Liver (tissue), 9 donors: ENCODE measurements around the gene KSR2. TPM values are rescaled to one million over a fixed set of nuclear protein-coding genes. Genes with fewer than 3 reads are reported as not detected.

ENCODE experiments used
- DNase-seq: peaks from one replicate; pipeline ENCODE4 v3.0.0-alpha.2; 2017; ENCODE audit warnings: low spot score
- H3K27ac ChIP-seq, 2 donors: one replicate each; pipeline ENCODE4 v1.7.0; 2013; ENCODE audit warnings: inconsistent platforms in 2 of 2, low read length in 2 of 2, control low read depth in 1 of 2, low read depth in 1 of 2, mild to moderate bottlenecking in 1 of 2
- H3K27me3 ChIP-seq, 4 donors: one replicate each; pipeline versions ENCODE4 v1.6.1 to v1.7.0; 2013; ENCODE audit warnings: low read length in 3 of 4, inconsistent platforms in 1 of 4, mild to moderate bottlenecking in 1 of 4, moderate library complexity in 1 of 4; ENCODE audit not compliant: control insufficient read depth in 4 of 4, insufficient read depth in 4 of 4
- H3K36me3 ChIP-seq, 4 donors: one replicate each; pipeline versions ENCODE4 v1.6.1 to v1.7.0; 2013; ENCODE audit warnings: low read length in 3 of 4, mild to moderate bottlenecking in 3 of 4, low read depth in 1 of 4, moderate library complexity in 1 of 4; ENCODE audit not compliant: control insufficient read depth in 4 of 4, insufficient read depth in 3 of 4
- H3K4me1 ChIP-seq, 4 donors: one replicate each; pipeline versions ENCODE4 v1.6.1 to v1.7.0; 2013; ENCODE audit warnings: low read length in 3 of 4, mild to moderate bottlenecking in 3 of 4, moderate library complexity in 1 of 4; ENCODE audit not compliant: control insufficient read depth in 4 of 4, insufficient read depth in 4 of 4
- H3K4me3 ChIP-seq, 3 donors: one replicate each; pipeline versions ENCODE4 v1.6.1 to v1.7.0; 2013; ENCODE audit warnings: low read length in 3 of 3, control low read depth in 1 of 3, low read depth in 1 of 3, mild to moderate bottlenecking in 1 of 3
- H3K9ac ChIP-seq, 2 donors: one replicate each; pipeline ENCODE4 v1.7.0; 2013; ENCODE audit warnings: low read length in 2 of 2, mild to moderate bottlenecking in 2 of 2, moderate library complexity in 2 of 2, control low read depth in 1 of 2, low read depth in 1 of 2
- H3K9me3 ChIP-seq, 4 donors: one replicate each; pipeline versions ENCODE4 v1.6.1 to v1.7.0; 2013; ENCODE audit warnings: low read length in 3 of 4; ENCODE audit not compliant: control insufficient read depth in 4 of 4
- EGR1 ChIP-seq, 2 donors: IDR thresholded peaks; 2 replicates each; pipeline ENCODE4 v1.6.1; 2016 to 2018; ENCODE audit warnings: antibody characterized with exemption in 2 of 2, low read depth in 2 of 2
- FOXA1 ChIP-seq: IDR thresholded peaks from 2 replicates; pipeline ENCODE4 v1.6.1; 2016; ENCODE audit warnings: antibody characterized with exemption
- FOXA2 ChIP-seq: IDR thresholded peaks from 2 replicates; pipeline ENCODE4 v1.6.1; 2016; ENCODE audit warnings: antibody characterized with exemption
- GABPA ChIP-seq, 2 donors: IDR thresholded peaks in 1 of 2; conservative IDR thresholded peaks in 1 of 2; 2 replicates each; pipeline ENCODE4 v1.6.1; 2016; ENCODE audit warnings: antibody characterized with exemption in 2 of 2, mild to moderate bottlenecking in 1 of 2, moderate library complexity in 1 of 2
- HNF4A ChIP-seq, 2 donors: conservative IDR thresholded peaks; 2 replicates each; pipeline ENCODE4 v1.6.1; 2016; ENCODE audit warnings: antibody characterized with exemption in 2 of 2, mild to moderate bottlenecking in 2 of 2
- HNF4G ChIP-seq: IDR thresholded peaks from 2 replicates; pipeline ENCODE4 v1.6.1; 2016; ENCODE audit warnings: antibody characterized with exemption
- RAD21 ChIP-seq, 2 donors: IDR thresholded peaks; 2 replicates each; pipeline ENCODE4 v1.6.1; 2016; ENCODE audit warnings: antibody characterized with exemption in 2 of 2, mild to moderate bottlenecking in 2 of 2
- RXRA ChIP-seq, 2 donors: IDR thresholded peaks; 2 replicates each; pipeline ENCODE4 v1.6.1; 2017 to 2018; ENCODE audit warnings: antibody characterized with exemption in 2 of 2, mild to moderate bottlenecking in 1 of 2
- SP1 ChIP-seq: IDR thresholded peaks from 2 replicates; pipeline ENCODE4 v1.6.1; 2018; ENCODE audit warnings: antibody characterized with exemption, mild to moderate bottlenecking
- TAF1 ChIP-seq: conservative IDR thresholded peaks from 2 replicates; pipeline ENCODE4 v1.6.1; 2016; ENCODE audit warnings: antibody characterized with exemption, mild to moderate bottlenecking
- YY1 ChIP-seq: IDR thresholded peaks from 2 replicates; pipeline ENCODE4 v1.6.1; 2016; ENCODE audit warnings: antibody characterized with exemption, mild to moderate bottlenecking
- ZBTB33 ChIP-seq: IDR thresholded peaks from 2 replicates; pipeline ENCODE4 v1.6.1; 2016; ENCODE audit warnings: antibody characterized with exemption
- WGBS: extraction: QIAGEN DNeasy Blood & Tissue Kit; methylation state at CpG from one replicate; pipeline ENCODE4 v1.1.7; 2013; 5-methylcytosine and 5-hydroxymethylcytosine counted together
- polyA plus RNA-seq, 2 donors: library from polyadenylated mRNA; stranded (reverse) in 1 of 2; unstranded in 1 of 2; fragments of 200-250 nt in 1 of 2; fragments of >200 nt in 1 of 2; fragmentation: Nextera tagmentation in 1 of 2; extraction: Ambion mirVana in 1 of 2; gene quantifications; one replicate each; pipeline versions ENCODE4 v1.2.1 to v1.2.3, GENCODE V29; 2013 to 2015
- total RNA-seq, 2 donors: library from RNA; depleted of rRNA; stranded (reverse); fragments of >200 nt; gene quantifications; one replicate each; pipeline ENCODE4 v1.2.3, GENCODE V29; 2014
- TF ChIP-seq, protein P1 (sequence below): IDR thresholded peaks from 2 replicates; pipeline ENCODE4 v1.6.1; 2016; ENCODE audit warnings: antibody characterized with exemption, mild to moderate bottlenecking
- TF ChIP-seq, protein P2 (sequence below): IDR thresholded peaks from 2 replicates; pipeline ENCODE4 v1.6.1; 2016; ENCODE audit warnings: antibody characterized with exemption
- TF ChIP-seq, protein P3 (sequence below): fragments of 150-350 bp; IDR thresholded peaks from 2 replicates; pipeline ENCODE4 v1.5.1; 2017; ENCODE audit warnings: improper control_type of control experiment, low read depth, low read length; ENCODE audit not compliant: missing input control
- donor health status: healthy.
- donor health status: healthy.
- donor health status: healthy.
- donor health status: healthy.
- donor health status: healthy.

KSR2 gene
- total and polyA plus RNA-seq, 4 donors: under 0.01 to 0.02 (median under 0.01) TPM; not detected in 1

GRCh38 chr12:117844114-117844830, 124.5 kb downstream of the KSR2 start:
- Histone ChIP-seq H3K9ac (no peak overlapping the region), H3K27me3 (peaks cover 0 to 6% (median 2%) of the 10 kb centered on the region in 4 donors), H3K36me3 (no peaks in the 10 kb centered on the region), H3K9me3 (peaks cover 0 to 6% (median 2%) of the 10 kb centered on the region in 4 donors), H3K4me1 (no peaks in the 10 kb centered on the region), H3K4me3 (no peak overlapping the region), H3K27ac (no peak overlapping the region)
- 90% methylated on average over 1 of the region's 1 CpG for WGBS
- TF ChIP-seq FOXA1 (no peak), YY1 (no peak), HNF4A (conservative IDR thresholded peaks at IDR 0.05) (no peak), TAF1 (no peak), ZBTB33 (no peak), RXRA (IDR thresholded peaks at IDR 0.05) (no peak), RAD21 (IDR thresholded peaks at IDR 0.05) (no peak), EGR1 (IDR thresholded peaks at IDR 0.05; ENCODE audit: low read depth in 2 of 2) (no peak), HNF4G (no peak), GABPA (IDR thresholded peaks at IDR 0.05 in 1 of 2, conservative IDR thresholded peaks at IDR 0.05 in 1 of 2) (no peak), FOXA2 (no peak)
- TF ChIP-seq, protein P1, sequence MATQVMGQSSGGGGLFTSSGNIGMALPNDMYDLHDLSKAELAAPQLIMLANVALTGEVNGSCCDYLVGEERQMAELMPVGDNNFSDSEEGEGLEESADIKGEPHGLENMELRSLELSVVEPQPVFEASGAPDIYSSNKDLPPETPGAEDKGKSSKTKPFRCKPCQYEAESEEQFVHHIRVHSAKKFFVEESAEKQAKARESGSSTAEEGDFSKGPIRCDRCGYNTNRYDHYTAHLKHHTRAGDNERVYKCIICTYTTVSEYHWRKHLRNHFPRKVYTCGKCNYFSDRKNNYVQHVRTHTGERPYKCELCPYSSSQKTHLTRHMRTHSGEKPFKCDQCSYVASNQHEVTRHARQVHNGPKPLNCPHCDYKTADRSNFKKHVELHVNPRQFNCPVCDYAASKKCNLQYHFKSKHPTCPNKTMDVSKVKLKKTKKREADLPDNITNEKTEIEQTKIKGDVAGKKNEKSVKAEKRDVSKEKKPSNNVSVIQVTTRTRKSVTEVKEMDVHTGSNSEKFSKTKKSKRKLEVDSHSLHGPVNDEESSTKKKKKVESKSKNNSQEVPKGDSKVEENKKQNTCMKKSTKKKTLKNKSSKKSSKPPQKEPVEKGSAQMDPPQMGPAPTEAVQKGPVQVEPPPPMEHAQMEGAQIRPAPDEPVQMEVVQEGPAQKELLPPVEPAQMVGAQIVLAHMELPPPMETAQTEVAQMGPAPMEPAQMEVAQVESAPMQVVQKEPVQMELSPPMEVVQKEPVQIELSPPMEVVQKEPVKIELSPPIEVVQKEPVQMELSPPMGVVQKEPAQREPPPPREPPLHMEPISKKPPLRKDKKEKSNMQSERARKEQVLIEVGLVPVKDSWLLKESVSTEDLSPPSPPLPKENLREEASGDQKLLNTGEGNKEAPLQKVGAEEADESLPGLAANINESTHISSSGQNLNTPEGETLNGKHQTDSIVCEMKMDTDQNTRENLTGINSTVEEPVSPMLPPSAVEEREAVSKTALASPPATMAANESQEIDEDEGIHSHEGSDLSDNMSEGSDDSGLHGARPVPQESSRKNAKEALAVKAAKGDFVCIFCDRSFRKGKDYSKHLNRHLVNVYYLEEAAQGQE: no peak
- TF ChIP-seq, protein P2, sequence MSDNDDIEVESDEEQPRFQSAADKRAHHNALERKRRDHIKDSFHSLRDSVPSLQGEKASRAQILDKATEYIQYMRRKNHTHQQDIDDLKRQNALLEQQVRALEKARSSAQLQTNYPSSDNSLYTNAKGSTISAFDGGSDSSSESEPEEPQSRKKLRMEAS: no peak
- DNase-seq: no peak

- peaks cover 0 to 11% (median 2%) of the 10 kb centered on the region in 4 donors for H3K27me3 ChIP-seq
- peaks cover 0 to 6% (median 2%) of the 10 kb centered on the region in 4 donors for H3K9me3 ChIP-seq
- H3K4me3 ChIP-seq: no peak overlapping the region
- H3K4me1 ChIP-seq: no peaks in the 10 kb centered on the region
- no peak overlapping the region for H3K9ac ChIP-seq
- TF ChIP-seq SP1: no peak
- TF ChIP-seq, protein P1: no peak
- TF ChIP-seq, protein P3, sequence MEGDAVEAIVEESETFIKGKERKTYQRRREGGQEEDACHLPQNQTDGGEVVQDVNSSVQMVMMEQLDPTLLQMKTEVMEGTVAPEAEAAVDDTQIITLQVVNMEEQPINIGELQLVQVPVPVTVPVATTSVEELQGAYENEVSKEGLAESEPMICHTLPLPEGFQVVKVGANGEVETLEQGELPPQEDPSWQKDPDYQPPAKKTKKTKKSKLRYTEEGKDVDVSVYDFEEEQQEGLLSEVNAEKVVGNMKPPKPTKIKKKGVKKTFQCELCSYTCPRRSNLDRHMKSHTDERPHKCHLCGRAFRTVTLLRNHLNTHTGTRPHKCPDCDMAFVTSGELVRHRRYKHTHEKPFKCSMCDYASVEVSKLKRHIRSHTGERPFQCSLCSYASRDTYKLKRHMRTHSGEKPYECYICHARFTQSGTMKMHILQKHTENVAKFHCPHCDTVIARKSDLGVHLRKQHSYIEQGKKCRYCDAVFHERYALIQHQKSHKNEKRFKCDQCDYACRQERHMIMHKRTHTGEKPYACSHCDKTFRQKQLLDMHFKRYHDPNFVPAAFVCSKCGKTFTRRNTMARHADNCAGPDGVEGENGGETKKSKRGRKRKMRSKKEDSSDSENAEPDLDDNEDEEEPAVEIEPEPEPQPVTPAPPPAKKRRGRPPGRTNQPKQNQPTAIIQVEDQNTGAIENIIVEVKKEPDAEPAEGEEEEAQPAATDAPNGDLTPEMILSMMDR: no peak
- no peak for TF ChIP-seq HNF4A (conservative IDR thresholded peaks at IDR 0.05)
- no peak for DNase-seq
- H3K36me3 ChIP-seq: no peaks in the 10 kb centered on the region
- 63% methylated on average over 4 of the region's 4 CpGs for WGBS
- no peak overlapping the region for H3K27ac ChIP-seq
Observed at GRCh38 chr12:117842630-117843029, 126.2 kb downstream of the KSR2 start.
